ENCODE data around the gene NINJ1. TPM values are rescaled to one million over a fixed set of nuclear protein-coding genes. Genes with fewer than 3 reads are reported as not detected.

Gene NINJ1
- total and polyA plus RNA-seq, 2 of the 13 experiments (the other 11 are each of a cell fraction or from before 2014, with no cell fraction given) = 81.2 to 92.1 TPM

- FAIRE-seq = no peak
- peak; percentile 10; the same call in 2 of the 3 replicates for ATAC-seq
- peak overlapping the region; percentile 37 for H3K4me2 ChIP-seq (ENCODE audit: low read depth, low read length)
- POLR2A ChIA-PET = interaction anchor here (1.1 to 1.6 kb wide), 5 partner anchors 9 to 31 kb away, joined by 3 to 5 read pairs (median 3); no protein-coding TSS in a partner anchor
- DNase-seq (ENCODE audit: low spot score) = no peak
- H3K27ac ChIP-seq (ENCODE audit: extremely low read length, insufficient read depth, low read length) = no peak overlapping the region
- 46% methylated on average over 6 of the region's 16 CpGs for WGBS (ENCODE audit: low lambda C conversion rate)
- H4K20me1 ChIP-seq (ENCODE audit: insufficient read depth, low read length) = no peaks in the 10 kb centered on the region
- intact Hi-C loops (cut with micrococcal nuclease; ENCODE audit: unreplicated experiment) = loop anchor here (5.0 kb wide), 1 partner anchor 32 kb away; no protein-coding TSS in a partner anchor
- no peaks in the 10 kb centered on the region for H3K79me2 ChIP-seq (ENCODE audit: insufficient read depth, low read length)
- H3K36me3 ChIP-seq (replicated peaks in 1 of 2; ENCODE audit: control insufficient read depth in 1 of 2, insufficient read depth in 2 of 2, low read length in 2 of 2) = no peaks in the 10 kb centered on the region
- CTCF ChIA-PET (ENCODE audit: low intra/inter-chr PET ratio, low total read pairs) = no interaction called here
- peaks cover 89% of the 10 kb centered on the region for H3K4me1 ChIP-seq (ENCODE audit: insufficient read depth, low read length)
- BruUV-seq (replicated peaks) = no TSS peak
- H3K9me3 ChIP-seq (ENCODE audit: low read length) = no peaks in the 10 kb centered on the region
- no peak overlapping the region for H3K4me3 ChIP-seq (replicated peaks in 1 of 3; ENCODE audit: insufficient read depth in 1 of 3, low read depth in 2 of 3, low read length in 3 of 3)
- no peak overlapping the region for H3K9ac ChIP-seq (ENCODE audit: insufficient read depth, low read depth, low read length)
- peaks cover 3 to 6% of the 10 kb centered on the region in 2 experiments; a peak in 2 of 5 replicates for H3K27me3 ChIP-seq (ENCODE audit: control insufficient read depth in 1 of 2, insufficient read depth in 2 of 2, low read length in 2 of 2)
- no peak overlapping the region for H2AFZ ChIP-seq (ENCODE audit: low read length)
- in situ Hi-C loops (cut with HindIII; ENCODE audit: extremely low pct_ligation_motif_present, low pct_unique_long_range_greater_than_20kb) = no loop called here
- no peak for TF ChIP-seq ZMYM3 (CRISPR knock-in tag; IDR thresholded peaks at IDR 0.05)
- no peak for TF ChIP-seq ARHGAP35 (CRISPR knock-in tag; IDR thresholded peaks at IDR 0.05; ENCODE audit: borderline replicate concordance)
- no peak for TF ChIP-seq FOXA1 (IDR thresholded peaks at IDR 0.05)
- no peak for TF ChIP-seq FOXA1 (CRISPR knock-in tag; IDR thresholded peaks at IDR 0.05)
- 0 out of 2 replicates have a peak, but pooled peaks have one; percentile 16 for TF ChIP-seq ZNF644 (CRISPR knock-in tag; IDR thresholded peaks at IDR 0.05; ENCODE audit: low read depth)
- TF ChIP-seq ZNF687 (CRISPR knock-in tag; IDR thresholded peaks at IDR 0.05) = 0 out of 2 replicates have a peak, but pooled peaks have one; percentile 29
- TF ChIP-seq TFAP4 (IDR thresholded peaks at IDR 0.05; ENCODE audit: borderline replicate concordance, low read depth) = peak; percentile 52; the same call in 1 of the 2 replicates
- TF ChIP-seq ZBTB26 (CRISPR knock-in tag; IDR thresholded peaks at IDR 0.05; ENCODE audit: borderline replicate concordance) = no peak
- peak; percentile 30; the same call in 1 of the 2 replicates for TF ChIP-seq ZNF121 (CRISPR knock-in tag; IDR thresholded peaks at IDR 0.05)
- TF ChIP-seq RERE (CRISPR knock-in tag; IDR thresholded peaks at IDR 0.05; ENCODE audit: low read depth) = no peak
- TF ChIP-seq ZNF264 (CRISPR knock-in tag; IDR thresholded peaks at IDR 0.05) = no peak
Observed at GRCh38 chr9:93139365-93140182, 5.5 kb upstream of the NINJ1 start.
